GM21360 (cell line): ENCODE results near the gene SEPTIN5.

Source experiments
- ATAC-seq: cut with Tn5 transposase; IDR thresholded peaks from one replicate; pipeline ENCODE4 v1.9.1; 2021; ENCODE audit warnings: mild to moderate bottlenecking, moderate library complexity; ENCODE audit not compliant: unreplicated experiment

SEPTIN5 gene

DNA sequence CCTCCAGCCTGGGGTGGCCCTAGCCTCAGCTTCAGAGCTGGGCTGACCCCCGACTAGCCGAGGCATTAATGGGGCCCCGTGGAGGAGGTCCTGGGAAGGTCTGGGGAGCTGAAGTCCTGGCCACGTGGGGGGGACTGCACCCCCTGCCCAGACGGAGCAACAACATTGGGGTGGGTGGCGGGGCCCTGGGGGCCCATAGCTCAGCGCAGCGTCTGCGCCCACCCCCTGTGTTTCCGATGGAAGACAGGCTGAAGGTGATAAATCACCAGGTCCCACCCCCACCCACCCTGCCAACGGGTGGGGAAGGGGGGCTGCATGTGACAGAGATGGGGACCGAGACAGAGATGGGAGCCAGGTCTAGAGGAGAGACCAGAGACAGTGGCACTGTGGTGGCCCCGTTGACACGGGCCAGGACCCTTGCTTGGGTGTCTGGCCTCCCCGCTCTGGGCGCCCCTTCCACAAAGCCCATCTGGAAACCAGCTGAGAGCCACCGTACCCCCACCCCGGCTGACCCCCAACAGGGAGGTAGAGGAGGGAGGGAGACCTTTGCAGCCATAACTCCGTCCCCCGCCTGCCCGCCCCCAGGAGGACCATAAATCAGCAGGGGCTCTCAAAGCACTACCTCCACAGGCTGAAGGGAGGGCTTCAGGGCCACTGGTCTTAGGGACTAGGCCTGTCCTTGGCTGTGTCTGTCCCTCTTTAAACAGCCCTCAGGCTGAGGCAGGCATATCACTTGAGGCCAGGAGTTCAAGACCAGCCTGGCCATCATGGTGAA lies 17.2 kb downstream of the SEPTIN5 start:
- no peak for ATAC-seq

DNA sequence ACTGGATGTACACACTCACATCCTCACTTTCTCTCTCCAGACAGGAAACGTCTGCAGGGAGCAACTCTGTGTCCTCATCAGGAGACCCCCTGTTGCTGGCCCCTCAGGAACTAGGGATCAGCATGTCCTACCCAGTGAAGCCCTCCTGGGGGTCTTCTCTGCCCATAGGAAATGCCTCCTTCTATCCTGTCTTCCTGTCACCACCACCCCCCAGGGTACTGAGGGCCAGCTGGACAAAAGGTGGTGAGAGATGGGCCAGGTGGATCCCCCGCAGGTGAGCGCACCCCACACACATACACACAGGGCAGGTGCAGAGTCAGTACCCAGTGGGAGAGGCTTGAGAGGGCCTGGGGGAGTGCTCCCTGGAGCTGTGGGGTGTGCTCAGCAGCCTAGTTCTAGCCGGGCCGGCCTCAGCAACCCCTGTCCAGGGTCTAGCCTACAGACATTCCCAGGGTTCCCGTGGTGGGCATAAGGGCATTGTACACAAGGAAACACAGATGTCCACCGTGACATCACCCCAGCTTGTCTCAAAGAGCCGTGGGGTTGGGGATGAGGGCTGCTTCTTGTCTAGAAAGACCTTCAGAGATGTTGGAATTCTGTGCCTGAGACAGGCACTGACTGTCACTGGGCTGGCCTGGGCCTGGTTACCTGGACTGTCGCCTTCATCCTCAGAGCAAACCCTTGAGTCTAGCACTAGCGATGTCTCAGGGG lies 18.3 kb downstream of the SEPTIN5 start:
- no peak for ATAC-seq

DNA sequence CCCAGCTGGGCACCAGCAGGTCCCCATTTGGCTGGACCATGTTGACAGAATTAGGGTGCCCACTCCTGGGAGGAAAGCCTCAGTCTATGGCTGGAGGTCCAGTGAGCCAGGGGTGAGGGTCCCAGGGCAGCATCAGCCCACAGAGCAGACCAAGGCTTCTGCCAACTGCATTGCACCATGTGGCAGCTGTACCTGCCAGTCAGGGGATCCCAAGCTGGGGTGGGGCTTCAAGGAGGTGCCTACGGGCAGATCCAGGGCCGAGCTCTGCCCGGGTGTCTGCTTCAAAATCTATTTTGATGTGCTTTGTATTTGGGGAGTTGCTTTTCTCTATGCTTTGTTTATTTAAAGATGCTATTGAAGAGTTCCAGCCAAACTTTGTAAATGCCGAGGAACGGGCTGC lies 19.5 kb downstream of the SEPTIN5 start:
- ATAC-seq = no peak

DNA sequence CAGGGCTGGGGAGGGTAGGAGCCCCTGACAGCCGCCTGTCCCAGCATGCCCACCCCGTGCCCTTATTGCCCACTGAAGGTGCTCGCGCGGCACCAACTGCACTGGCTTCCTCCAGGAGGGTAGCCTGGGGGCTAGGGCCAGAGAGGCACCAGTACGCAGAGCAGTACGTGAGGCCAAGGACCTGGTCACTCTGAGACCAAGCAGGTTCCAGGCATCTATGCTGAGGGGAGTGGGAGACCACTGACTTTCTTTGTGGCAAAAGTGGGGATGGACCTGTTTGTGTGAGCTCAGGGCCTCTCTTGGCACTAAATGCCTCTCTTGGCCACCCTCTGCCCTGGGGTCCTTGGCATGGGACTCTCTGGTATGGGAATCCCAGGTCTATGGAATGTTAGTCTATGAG lies 19.9 kb downstream of the SEPTIN5 start:
- ATAC-seq = no peak

DNA sequence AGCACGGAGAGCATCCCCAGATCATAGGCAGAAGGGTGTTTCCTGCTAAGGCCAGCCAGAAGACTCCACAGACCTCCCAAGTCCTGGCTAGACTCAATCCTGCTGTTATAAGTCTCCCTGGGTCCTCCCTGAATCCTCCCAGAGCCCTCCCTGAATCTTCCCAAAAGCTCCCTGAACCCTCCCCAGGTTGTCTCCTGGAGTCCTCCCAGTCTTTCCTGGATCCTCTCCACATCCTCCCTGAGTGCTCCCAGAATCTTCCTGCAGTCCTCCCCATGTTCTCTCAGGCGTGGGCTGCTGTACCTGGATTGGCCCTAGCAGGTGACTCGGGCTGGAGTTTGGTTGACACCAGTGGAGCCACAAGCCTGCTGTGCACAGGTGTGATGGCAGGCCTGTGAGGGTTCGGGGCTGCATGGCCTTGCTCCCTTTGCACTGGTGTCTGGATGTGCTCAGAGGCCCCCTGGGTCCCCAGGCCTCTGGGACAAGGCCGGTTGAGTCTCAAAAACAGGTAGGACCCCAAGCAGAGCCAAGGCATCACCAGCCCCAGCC lies 20.6 kb downstream of the SEPTIN5 start:
- ATAC-seq = no peak

DNA sequence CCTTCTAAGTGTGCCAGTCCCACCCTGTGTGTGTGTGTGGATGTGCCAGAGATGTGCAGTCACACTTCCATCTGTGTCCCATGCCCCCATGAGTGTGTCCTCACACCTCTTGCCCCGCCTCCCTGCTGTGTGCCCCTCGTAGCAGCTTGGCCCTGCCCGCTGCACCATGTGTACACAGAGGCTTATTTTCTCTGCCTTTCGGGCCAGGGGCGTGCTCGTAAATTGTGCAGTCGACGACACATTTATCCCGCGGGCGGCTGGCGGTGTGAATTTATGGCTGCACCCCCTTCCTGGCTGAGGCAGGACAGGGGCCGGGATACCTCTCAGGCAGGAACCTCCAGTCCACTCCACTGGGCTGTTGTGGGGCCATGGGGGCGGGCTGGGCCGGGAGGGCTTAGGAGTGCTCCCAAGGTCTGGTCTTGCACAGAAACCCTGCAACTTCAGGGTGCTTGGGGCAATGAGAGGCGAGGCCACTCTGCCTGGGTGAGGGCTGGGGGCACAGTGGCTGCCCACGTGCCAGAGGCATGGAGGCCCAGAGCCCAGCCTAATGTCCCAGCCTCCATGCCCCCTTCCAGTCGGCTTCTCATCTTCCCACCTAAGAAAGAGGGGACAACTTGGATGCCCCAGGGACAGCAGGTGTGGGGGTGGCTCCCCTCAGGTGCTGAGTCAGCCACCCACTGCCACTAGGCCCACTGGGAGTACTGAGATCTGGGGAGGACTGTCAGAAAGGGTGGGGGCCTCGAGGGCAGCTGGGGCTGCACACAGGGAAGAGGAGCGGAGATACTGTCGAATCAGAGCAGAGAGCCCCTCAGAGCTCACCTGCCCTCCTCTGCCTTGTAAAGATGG lies 21.6 kb downstream of the SEPTIN5 start:
- ATAC-seq = no peak

DNA sequence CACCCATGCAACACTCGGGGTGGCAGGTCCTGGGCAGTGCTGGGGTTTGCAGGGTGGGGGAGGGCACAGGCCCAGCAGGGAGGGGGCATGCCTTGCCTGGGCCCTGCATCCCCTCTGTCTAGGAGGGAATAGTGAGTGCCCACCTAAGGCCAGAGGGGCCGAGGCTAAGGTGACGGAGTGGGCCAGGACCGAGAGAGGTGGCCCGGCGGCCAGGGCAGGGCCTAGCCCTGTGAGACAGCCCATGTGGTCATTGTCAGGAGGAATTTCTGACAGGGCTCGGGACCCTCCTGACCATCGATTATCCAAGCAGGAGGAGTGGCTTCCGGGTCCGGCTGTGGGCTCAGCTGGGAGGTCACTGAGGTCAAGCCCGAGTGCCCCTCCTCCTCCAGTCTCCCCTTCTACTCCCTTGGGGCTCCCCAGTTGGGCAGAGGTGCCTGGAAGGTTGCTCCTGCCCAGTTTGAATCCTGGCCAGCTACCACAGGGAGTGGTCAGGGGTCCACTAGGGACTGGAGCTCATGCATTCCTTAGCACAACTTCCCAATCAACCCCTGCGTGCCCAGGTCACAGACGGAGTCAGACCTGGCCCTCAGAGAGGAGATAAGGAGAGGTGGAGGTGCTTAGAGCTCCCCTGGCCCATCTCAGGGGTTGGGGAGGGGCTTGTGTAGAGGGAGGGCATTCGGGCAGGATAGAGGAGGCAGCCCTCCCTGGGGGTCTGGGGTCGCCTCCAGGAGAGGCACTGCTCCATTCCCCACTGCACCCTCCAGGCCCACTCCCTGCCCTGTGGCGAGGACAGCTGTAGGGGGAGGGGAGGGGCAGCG lies 23.8 kb downstream of the SEPTIN5 start:
- no peak for ATAC-seq

DNA sequence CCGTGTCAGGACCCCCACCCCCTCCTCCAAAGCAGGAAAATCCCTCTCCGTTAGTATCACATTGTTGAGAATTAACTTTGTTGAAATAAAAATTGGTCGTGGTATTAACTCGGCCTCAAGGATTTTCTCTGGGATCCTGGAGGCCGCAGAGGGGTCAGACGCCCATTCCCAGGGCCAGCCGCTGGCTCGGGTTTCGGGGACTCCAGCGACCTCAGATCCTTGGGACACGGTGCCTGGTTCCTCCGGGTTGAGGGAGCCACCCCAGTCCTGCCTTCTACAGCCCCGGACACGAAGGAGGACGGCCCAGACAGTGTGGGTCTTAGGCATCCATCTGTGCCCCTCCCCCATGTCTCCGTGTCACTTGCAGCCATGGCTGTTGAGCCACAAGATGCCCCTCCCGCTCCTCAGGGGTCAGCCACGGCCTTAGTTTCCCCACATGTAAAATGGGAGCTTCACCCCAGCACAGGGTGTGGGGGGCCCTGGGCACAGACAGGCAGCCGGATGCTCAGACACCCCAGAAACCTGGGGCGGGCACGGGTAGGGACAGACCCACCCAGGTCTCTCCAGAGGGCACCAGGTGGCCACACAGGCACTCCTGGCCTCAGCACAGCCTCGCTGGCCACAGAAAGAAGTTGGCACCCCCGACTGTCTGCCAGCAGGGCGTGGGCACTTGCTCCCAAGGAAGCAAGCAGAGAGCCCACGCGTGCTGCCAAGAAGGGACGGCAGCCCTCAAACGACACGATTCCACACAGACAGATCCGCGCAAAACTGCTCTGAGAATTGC lies 24.6 kb downstream of the SEPTIN5 start:
- ATAC-seq = no peak

DNA sequence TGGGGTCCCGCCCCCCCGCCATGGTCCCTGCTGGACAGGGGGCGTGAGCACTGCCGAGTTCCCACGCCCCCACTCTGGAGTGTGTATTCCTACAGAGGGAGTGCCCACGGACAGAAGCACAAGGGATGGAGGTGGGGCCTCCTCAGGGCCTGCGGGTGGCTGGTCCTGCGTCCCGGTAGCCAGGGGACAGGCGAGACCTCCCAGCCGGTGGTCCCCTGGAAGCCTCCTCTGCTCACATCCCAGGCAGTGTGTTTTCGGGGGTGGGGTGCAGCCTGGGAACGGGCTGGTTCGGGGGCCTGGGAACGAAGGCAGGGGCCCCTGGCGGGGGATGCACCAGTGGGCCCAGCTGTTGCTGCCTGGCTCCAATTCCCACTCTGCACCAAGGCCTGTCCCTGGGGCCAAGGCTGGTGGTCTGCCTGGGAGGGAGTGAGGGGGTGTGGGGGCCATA lies 25.2 kb downstream of the SEPTIN5 start:
- ATAC-seq = no peak

DNA sequence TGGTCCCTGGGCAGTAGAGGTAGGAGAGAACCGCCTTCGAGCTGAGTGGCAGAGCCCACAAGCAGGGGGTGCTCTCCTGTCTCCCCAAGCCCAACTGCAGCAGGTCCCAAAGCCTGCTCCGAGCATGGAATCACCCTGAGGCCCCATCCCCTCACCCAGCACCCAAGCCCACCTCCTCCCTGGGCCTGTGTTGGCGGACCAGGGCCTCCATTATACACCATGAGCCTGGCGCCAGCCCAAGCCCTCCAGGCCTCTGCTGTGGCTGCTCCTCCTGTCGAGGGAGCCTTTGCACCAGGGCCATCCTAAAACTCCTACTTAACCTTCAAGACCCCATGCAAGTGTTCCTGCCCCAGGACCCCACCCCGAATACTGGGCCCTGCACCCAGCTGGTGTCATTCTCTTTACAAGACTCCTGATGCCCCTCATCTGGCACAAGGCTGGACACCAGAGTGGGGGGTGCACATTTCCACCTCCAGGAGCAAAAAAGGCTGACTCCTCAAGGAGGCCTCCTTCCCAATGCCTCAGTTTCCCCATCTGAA lies 25.7 kb downstream of the SEPTIN5 start:
- no peak for ATAC-seq

DNA sequence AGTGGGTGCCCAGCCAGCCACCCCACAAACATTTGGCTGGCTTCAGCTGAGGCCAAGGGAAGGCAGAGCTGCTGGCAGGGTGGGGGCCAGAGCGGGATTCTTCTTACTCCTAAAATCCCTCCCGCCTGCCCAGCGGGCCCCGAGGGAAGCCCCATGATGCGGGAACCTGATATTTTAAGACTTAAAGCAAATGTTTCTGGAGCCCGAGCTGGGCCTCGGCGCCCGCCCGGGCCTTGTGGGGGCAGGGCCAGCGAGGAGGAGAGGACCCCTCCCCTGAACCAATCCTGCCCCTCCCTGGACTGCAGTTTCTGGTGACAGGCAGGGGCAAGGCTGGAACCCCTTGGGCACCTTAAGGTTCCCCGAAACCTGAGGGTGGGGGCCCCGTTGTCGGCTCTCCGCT lies 26.3 kb downstream of the SEPTIN5 start:
- ATAC-seq = no peak

DNA sequence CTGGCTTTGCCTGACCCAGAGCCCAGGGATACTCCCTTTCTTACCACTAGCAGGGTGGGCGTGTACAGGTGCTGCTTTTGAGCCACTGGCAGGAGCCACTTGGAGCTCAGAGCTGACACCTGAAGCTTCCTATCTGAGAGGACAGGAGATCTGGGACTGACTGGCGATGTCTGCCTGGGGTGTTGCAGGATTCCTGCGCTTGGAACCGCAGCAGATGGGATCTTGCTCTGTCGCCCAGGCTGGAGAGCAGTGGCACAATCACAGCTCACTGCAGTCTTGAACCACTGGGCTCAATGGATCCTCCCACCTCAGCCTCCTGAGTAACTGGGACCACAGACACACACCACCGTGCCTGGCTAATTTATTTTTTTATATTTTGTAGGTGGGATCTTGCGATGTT lies 26.8 kb downstream of the SEPTIN5 start:
- ATAC-seq = no peak

DNA sequence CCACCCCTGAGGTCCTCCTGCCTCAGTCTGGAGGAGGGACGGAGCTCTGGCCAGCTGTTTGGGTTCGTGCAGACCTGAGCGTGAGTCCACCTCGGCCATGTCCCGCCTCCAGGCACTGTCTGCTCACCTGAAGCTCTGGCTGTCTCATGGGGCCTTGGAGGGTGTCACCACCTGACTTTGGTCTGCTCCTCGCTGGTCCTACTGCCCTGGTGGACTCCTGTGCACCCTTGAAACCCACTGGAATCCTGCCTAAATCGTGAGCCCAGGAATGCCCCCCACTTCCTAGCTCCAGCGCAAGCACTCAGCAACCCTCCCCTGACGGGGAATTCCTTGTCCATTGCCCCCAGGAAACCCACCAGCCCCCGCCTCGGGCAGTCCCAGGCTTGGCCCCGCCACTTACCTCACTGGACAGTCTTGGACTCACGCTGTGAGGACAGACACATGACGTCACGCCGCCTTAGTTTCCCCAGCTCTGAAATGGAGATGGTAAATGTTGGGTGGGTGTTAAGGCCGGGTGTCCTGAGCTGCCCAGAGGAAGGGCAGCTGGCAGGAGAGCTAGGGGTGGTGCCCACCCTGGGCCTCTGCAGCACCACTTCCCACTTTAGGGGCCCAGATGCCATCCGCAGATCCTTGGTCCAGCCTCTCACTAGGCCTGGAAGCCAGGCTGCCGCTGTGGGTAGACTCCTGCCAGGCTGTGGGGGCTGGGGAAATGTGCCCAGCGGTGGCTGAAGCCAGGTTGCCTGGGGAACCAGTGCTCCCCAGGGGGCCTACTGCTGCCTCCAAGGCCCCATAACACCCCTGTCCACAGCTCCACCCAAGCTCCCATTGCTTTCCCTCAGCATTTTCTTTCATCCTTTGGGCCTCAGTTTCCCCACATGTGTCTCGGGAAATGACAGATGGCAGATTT lies 28.1 kb downstream of the SEPTIN5 start:
- ATAC-seq = no peak

DNA sequence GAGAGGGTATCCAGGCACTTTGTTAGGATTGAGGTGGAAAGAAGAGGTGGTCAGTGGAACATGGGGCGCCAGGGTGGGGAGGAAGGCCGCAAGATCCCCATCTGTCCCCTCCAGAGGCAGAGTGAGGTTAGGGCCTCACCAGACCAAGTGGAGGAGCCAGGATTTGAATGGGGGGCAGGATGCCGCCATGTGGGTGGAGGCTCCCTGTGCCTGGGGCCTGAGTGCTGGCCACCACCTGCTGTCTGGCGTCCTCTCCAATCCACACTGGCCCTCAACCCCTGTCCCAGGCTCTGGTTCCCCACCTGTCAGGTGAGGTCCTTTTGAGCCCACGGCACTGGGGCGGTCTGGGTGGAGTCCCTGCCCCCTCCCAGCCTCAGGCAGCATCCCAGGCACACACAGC lies 28.8 kb downstream of the SEPTIN5 start:
- no peak for ATAC-seq

DNA sequence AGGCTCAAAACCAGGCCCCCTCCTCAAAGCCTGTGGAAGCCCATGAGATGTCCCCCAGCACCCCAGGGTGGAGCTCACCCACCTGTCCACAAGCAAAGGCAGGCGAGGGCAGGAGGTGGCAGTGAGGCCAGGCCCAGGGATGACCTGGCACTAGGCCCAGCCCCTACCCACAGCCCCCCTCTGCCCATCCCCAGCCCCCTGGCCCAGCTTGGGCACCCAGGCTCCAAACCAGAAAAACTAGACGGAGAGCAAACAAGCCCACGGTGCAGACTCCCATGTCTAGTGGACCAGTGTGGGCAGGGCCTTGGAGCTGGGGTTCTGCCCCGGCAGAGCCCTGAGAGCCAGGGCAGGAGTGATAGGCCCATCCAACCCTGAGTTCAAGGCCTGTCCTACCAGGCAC lies 29.3 kb downstream of the SEPTIN5 start:
- ATAC-seq = no peak

DNA sequence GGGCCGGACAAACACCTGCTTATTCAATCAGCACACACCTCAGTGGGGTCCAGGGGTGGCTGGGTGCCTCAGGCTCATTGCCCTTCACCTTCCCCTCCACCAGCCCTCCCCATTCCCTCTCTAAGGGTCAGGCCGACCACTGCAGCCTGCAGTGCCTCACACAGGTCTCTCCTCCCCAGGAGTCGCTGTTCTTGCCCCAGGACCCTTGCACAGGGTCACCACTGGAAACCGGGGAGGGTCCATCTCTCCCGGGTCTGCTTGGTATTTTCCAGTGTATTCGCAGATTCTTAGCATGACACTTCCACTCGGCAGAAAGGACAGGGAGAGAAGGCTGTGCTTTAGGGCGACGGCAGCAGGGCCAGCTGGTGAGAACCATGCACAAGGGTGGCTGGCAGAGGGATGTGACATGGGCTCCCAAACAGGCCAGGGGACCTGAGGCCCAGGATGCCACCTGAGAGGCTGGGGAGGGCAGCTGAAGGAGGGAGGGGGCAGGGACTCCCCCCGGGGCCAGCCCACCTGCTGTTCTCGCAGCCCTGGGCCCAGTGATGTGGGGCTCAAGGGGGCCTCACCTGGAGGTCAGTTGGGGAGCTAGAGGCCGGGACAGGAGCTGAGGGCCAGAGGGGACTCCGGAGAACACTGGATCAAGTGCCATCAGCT lies 30.2 kb downstream of the SEPTIN5 start:
- no peak for ATAC-seq

DNA sequence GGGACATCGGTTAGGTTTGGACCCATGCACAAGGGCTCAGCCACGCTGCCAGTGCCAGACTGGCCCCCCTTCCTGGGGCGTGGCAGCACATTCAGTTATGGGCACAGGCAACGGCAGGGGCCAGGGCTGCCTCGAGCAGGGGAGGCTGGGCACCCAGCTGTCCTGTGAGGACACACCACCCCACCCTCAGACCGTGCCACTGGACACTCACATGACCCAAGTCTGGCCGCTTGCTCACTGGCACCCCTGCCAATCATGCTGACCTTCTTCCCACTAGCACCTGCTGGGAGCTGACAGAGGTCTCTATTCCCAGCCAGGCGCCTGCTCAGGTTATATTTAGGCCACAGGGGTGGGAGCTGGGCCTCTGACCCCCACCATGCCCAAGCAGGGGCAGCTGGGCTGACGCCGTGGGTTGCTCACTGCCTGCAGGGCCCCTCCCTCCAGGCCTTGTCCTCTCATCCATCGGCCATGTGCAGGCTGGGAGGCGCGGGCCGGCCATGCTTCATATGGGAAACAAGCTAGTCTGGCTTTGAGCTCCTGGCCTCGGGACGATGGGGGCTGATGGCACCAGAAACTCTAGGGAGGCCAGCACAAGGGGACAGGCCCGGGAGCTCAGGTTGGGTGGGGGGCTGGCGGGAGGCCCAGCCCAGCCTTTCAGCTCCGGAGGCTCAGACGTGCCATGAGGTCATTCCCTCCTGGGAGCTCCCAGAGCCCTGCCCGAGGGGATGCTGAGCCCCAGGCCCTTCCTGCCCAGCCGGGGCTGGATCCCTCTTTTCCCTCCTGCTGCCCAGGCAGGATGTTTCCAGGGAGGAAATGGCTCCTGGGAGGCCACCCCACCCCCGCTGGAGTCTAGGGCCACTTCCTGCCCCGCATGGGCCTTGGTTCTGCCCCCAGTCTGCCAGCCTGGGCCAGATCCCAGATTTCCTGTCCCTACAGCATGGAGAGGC lies 31.1 kb downstream of the SEPTIN5 start:
- ATAC-seq = no peak
